ENCODE data around the gene ROBO1. TPM values are rescaled to one million over a fixed set of nuclear protein-coding genes. Genes with fewer than 3 reads are reported as not detected.

Gene ROBO1
- total and polyA plus RNA-seq, 2 experiments from 2014 or later, result 29.3 to 171 TPM

- H3K9me3 ChIP-seq (ENCODE audit: low read depth), result no peaks in the 10 kb centered on the region
- H3K27me3 ChIP-seq, result no peaks in the 10 kb centered on the region
- no peak for DNase-seq (ENCODE audit: low read depth in 1 of 2, low spot score in 1 of 2)
- no peak overlapping the region for H3K4me3 ChIP-seq
- TF ChIP-seq CTCF (IDR thresholded peaks at IDR 0.05; ENCODE audit: low read depth, low read length), result no peak
- no peaks in the 10 kb centered on the region for H3K36me3 ChIP-seq
- H3K27ac ChIP-seq, result no peak overlapping the region
- no peaks in the 10 kb centered on the region for H3K4me1 ChIP-seq (ENCODE audit: low read depth)
Observed at GRCh38 chr3:79618883-79619282, 148.9 kb downstream of the ROBO1 start.

- no peak for TF ChIP-seq CTCF (IDR thresholded peaks at IDR 0.05; ENCODE audit: low read depth, low read length)
- H3K9me3 ChIP-seq (ENCODE audit: low read depth), result no peaks in the 10 kb centered on the region
- no peak for DNase-seq (ENCODE audit: low read depth in 1 of 2, low spot score in 1 of 2)
- no peak overlapping the region for H3K4me3 ChIP-seq
- no peaks in the 10 kb centered on the region for H3K27me3 ChIP-seq
- no peaks in the 10 kb centered on the region for H3K4me1 ChIP-seq (ENCODE audit: low read depth)
- H3K27ac ChIP-seq, result no peak overlapping the region
- no peaks in the 10 kb centered on the region for H3K36me3 ChIP-seq
Observed at GRCh38 chr3:79606414-79606813, 161.4 kb downstream of the ROBO1 start.

DNA sequence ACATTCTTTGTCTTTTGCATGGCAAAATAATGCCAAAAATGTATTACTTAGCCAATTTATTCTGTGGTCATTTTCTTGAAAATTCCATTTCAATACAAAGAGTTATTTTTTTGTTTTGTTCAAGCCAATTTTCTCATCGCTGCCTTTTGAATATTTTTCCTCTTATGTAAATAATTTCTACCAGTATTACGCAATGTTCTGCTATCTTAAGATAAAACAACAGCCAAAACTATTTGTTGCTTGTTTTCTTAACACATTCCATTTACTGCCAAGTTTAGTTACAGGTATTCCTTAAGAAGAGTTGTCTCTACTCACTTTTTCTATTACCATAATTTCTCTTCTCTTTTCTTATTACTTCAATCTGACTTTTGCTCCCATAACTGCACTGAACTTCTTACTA, 163.1 kb downstream of the ROBO1 start:
- DNase-seq (ENCODE audit: low read depth in 1 of 2, low spot score in 1 of 2), result peak in 1 of 2 donors; percentile 3
- Histone ChIP-seq H3K4me1 (ENCODE audit: low read depth) (no peaks in the 10 kb centered on the region), H3K9me3 (ENCODE audit: low read depth) (no peaks in the 10 kb centered on the region)

GRCh38 chr3:79602385-79602784, 165.4 kb downstream of the ROBO1 start:
- Histone ChIP-seq H3K27me3 (no peaks in the 10 kb centered on the region), H3K4me3 (no peak overlapping the region), H3K9me3 (ENCODE audit: low read depth) (no peaks in the 10 kb centered on the region), H3K36me3 (no peaks in the 10 kb centered on the region), H3K27ac (no peak overlapping the region), H3K4me1 (ENCODE audit: low read depth) (no peaks in the 10 kb centered on the region)
- TF ChIP-seq CTCF (IDR thresholded peaks at IDR 0.05; ENCODE audit: low read depth, low read length), result no peak
- no peak for DNase-seq (ENCODE audit: low read depth in 1 of 2, low spot score in 1 of 2)

More for the DNA sequence above, 163.1 kb downstream of the ROBO1 start:
- Histone ChIP-seq H3K27me3 (no peaks in the 10 kb centered on the region), H3K36me3 (no peaks in the 10 kb centered on the region), H3K4me3 (no peak overlapping the region), H3K27ac (no peak overlapping the region)
- no peak for TF ChIP-seq CTCF (IDR thresholded peaks at IDR 0.05; ENCODE audit: low read depth, low read length)

GRCh38 chr3:79598594-79598993, 169.2 kb downstream of the ROBO1 start:
- H3K27ac ChIP-seq, result no peak overlapping the region
- H3K4me3 ChIP-seq, result no peak overlapping the region
- no peaks in the 10 kb centered on the region for H3K27me3 ChIP-seq
- TF ChIP-seq CTCF (IDR thresholded peaks at IDR 0.05; ENCODE audit: low read depth, low read length), result no peak
- H3K36me3 ChIP-seq, result no peaks in the 10 kb centered on the region
- peak in 1 of 2 donors; percentile 2 for DNase-seq (ENCODE audit: low read depth in 1 of 2, low spot score in 1 of 2)
- H3K9me3 ChIP-seq (ENCODE audit: low read depth), result no peaks in the 10 kb centered on the region
- no peaks in the 10 kb centered on the region for H3K4me1 ChIP-seq (ENCODE audit: low read depth)

- no peak for TF ChIP-seq CTCF (IDR thresholded peaks at IDR 0.05; ENCODE audit: low read depth, low read length)
- no peaks in the 10 kb centered on the region for H3K9me3 ChIP-seq (ENCODE audit: low read depth)
- no peak for DNase-seq (ENCODE audit: low read depth in 1 of 2, low spot score in 1 of 2)
- no peaks in the 10 kb centered on the region for H3K27me3 ChIP-seq
- H3K4me1 ChIP-seq (ENCODE audit: low read depth), result no peaks in the 10 kb centered on the region
- H3K27ac ChIP-seq, result no peak overlapping the region
- H3K36me3 ChIP-seq, result no peaks in the 10 kb centered on the region
- no peak overlapping the region for H3K4me3 ChIP-seq
Observed at GRCh38 chr3:79597709-79598108, 170.1 kb downstream of the ROBO1 start.

Measured in cardiac muscle cell (in vitro differentiated cells and primary cell).